EH (cell line): ENCODE data around the gene SLC34A1.

Experiments used
- DNase-seq: peaks from one replicate; pipeline ENCODE4 v3.0.0-alpha.2; 2015; ENCODE audit warnings: low read depth

Gene SLC34A1

GRCh38 chr5:177446200-177447065 is 62.2 kb downstream of the SLC34A1 start, which contains the start of gene PRR7:
TSS of gene PRR7 (plus strand) at chr5:177446814. CDS start at chr5:177455068, 8,254 bp downstream.
- DNase-seq, result peak; percentile 69

GRCh38 chr5:177447066-177447610 is 62.9 kb downstream of the SLC34A1 start:
- DNase-seq, result peak; percentile 56

GRCh38 chr5:177447611-177448243 is 63.5 kb downstream of the SLC34A1 start:
- peak; percentile 87 for DNase-seq
